ENCODE data around the gene NFKBIB. TPM values are rescaled to one million over a fixed set of nuclear protein-coding genes. Genes with fewer than 3 reads are reported as not detected.

NFKBIB gene
- total RNA-seq, 1 experiment from 2014 or later, result 39.8 TPM

DNA sequence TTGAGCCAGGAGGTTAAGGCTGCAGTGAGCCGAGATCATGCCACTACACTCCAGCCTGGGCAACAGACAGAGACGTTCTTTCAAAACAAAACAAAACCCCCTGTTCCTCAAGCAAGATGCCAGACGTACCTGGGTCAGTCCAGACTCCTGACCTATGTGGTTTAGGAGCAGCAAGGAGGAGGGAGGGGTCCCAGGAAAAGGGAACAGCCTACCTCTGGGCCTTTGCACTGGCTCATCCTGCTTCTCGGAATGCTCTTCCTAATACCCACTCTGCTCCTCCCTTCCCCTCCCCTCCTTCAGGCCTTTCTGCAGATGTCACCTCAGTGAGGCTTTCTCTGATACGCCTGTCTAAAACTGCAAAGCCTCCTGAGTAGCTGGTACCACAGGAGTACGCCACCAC is 31.2 kb upstream of the NFKBIB start:
- Mint-ChIP-seq H3K4me1 (peaks cover 7% of the 10 kb centered on the region), H3K9me3 (no peaks in the 10 kb centered on the region), H3K36me3 (no peaks in the 10 kb centered on the region), H3K27ac (no peak overlapping the region), H3K4me3 (peak overlapping the region; percentile 24; the same call in 1 of the 2 replicates), H3K27me3 (ENCODE audit: low read depth) (peaks cover 21% of the 10 kb centered on the region)
- no peak for TF ChIP-seq HMGA2 (CRISPR knock-in tag; IDR thresholded peaks at IDR 0.05)
- no peak for TF ChIP-seq PRRX2 (CRISPR knock-in tag; IDR thresholded peaks at IDR 0.05)
- TF ChIP-seq, protein P1, sequence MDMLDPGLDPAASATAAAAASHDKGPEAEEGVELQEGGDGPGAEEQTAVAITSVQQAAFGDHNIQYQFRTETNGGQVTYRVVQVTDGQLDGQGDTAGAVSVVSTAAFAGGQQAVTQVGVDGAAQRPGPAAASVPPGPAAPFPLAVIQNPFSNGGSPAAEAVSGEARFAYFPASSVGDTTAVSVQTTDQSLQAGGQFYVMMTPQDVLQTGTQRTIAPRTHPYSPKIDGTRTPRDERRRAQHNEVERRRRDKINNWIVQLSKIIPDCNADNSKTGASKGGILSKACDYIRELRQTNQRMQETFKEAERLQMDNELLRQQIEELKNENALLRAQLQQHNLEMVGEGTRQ (CRISPR knock-in tag; IDR thresholded peaks at IDR 0.05), result no peak
- TF ChIP-seq RORB (CRISPR knock-in tag; IDR thresholded peaks at IDR 0.05), result no peak
- TF ChIP-seq PREB (CRISPR knock-in tag; IDR thresholded peaks at IDR 0.05; ENCODE audit: borderline replicate concordance), result no peak
- TF ChIP-seq ZBTB43 (CRISPR knock-in tag; IDR thresholded peaks at IDR 0.05), result no peak
- no peak for TF ChIP-seq ZNF423 (CRISPR knock-in tag; IDR thresholded peaks at IDR 0.05)
- TF ChIP-seq FOXP1 (CRISPR knock-in tag; IDR thresholded peaks at IDR 0.05; ENCODE audit: borderline replicate concordance), result no peak
- TF ChIP-seq ZNF138 (CRISPR knock-in tag; conservative IDR thresholded peaks at IDR 0.05), result no peak
- no peak for TF ChIP-seq E2F4 (CRISPR knock-in tag; IDR thresholded peaks at IDR 0.05; ENCODE audit: borderline replicate concordance, low read depth)
- TF ChIP-seq ELF4 (CRISPR knock-in tag; IDR thresholded peaks at IDR 0.05; ENCODE audit: low read depth), result no peak
- TF ChIP-seq, protein P2, sequence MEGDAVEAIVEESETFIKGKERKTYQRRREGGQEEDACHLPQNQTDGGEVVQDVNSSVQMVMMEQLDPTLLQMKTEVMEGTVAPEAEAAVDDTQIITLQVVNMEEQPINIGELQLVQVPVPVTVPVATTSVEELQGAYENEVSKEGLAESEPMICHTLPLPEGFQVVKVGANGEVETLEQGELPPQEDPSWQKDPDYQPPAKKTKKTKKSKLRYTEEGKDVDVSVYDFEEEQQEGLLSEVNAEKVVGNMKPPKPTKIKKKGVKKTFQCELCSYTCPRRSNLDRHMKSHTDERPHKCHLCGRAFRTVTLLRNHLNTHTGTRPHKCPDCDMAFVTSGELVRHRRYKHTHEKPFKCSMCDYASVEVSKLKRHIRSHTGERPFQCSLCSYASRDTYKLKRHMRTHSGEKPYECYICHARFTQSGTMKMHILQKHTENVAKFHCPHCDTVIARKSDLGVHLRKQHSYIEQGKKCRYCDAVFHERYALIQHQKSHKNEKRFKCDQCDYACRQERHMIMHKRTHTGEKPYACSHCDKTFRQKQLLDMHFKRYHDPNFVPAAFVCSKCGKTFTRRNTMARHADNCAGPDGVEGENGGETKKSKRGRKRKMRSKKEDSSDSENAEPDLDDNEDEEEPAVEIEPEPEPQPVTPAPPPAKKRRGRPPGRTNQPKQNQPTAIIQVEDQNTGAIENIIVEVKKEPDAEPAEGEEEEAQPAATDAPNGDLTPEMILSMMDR (IDR thresholded peaks at IDR 0.05), result no peak
- TF ChIP-seq, protein P3, sequence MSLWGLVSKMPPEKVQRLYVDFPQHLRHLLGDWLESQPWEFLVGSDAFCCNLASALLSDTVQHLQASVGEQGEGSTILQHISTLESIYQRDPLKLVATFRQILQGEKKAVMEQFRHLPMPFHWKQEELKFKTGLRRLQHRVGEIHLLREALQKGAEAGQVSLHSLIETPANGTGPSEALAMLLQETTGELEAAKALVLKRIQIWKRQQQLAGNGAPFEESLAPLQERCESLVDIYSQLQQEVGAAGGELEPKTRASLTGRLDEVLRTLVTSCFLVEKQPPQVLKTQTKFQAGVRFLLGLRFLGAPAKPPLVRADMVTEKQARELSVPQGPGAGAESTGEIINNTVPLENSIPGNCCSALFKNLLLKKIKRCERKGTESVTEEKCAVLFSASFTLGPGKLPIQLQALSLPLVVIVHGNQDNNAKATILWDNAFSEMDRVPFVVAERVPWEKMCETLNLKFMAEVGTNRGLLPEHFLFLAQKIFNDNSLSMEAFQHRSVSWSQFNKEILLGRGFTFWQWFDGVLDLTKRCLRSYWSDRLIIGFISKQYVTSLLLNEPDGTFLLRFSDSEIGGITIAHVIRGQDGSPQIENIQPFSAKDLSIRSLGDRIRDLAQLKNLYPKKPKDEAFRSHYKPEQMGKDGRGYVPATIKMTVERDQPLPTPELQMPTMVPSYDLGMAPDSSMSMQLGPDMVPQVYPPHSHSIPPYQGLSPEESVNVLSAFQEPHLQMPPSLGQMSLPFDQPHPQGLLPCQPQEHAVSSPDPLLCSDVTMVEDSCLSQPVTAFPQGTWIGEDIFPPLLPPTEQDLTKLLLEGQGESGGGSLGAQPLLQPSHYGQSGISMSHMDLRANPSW (CRISPR knock-in tag; conservative IDR thresholded peaks at IDR 0.05; ENCODE audit: low read depth), result no peak
- no peak for TF ChIP-seq HMGXB4 (CRISPR knock-in tag; IDR thresholded peaks at IDR 0.05)
- TF ChIP-seq, protein P4, sequence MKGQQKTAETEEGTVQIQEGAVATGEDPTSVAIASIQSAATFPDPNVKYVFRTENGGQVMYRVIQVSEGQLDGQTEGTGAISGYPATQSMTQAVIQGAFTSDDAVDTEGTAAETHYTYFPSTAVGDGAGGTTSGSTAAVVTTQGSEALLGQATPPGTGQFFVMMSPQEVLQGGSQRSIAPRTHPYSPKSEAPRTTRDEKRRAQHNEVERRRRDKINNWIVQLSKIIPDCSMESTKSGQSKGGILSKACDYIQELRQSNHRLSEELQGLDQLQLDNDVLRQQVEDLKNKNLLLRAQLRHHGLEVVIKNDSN (CRISPR knock-in tag; IDR thresholded peaks at IDR 0.05), result no peak
- TF ChIP-seq, protein P5, sequence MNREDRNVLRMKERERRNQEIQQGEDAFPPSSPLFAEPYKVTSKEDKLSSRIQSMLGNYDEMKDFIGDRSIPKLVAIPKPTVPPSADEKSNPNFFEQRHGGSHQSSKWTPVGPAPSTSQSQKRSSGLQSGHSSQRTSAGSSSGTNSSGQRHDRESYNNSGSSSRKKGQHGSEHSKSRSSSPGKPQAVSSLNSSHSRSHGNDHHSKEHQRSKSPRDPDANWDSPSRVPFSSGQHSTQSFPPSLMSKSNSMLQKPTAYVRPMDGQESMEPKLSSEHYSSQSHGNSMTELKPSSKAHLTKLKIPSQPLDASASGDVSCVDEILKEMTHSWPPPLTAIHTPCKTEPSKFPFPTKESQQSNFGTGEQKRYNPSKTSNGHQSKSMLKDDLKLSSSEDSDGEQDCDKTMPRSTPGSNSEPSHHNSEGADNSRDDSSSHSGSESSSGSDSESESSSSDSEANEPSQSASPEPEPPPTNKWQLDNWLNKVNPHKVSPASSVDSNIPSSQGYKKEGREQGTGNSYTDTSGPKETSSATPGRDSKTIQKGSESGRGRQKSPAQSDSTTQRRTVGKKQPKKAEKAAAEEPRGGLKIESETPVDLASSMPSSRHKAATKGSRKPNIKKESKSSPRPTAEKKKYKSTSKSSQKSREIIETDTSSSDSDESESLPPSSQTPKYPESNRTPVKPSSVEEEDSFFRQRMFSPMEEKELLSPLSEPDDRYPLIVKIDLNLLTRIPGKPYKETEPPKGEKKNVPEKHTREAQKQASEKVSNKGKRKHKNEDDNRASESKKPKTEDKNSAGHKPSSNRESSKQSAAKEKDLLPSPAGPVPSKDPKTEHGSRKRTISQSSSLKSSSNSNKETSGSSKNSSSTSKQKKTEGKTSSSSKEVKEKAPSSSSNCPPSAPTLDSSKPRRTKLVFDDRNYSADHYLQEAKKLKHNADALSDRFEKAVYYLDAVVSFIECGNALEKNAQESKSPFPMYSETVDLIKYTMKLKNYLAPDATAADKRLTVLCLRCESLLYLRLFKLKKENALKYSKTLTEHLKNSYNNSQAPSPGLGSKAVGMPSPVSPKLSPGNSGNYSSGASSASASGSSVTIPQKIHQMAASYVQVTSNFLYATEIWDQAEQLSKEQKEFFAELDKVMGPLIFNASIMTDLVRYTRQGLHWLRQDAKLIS (CRISPR knock-in tag; IDR thresholded peaks at IDR 0.05; ENCODE audit: borderline replicate concordance), result no peak
- ATAC-seq (no peak), DNase-seq (ENCODE audit: low spot score) (no peak)
- POLR2A ChIA-PET, result interaction anchor here (1.0 to 1.6 kb wide), 2 partner anchors 19 to 31 kb away, joined by 3 to 7 read pairs; partner anchors contain the start of genes HNRNPL, NFKBIB and SIRT2
- CTCF ChIA-PET, result interaction anchor here (0.9 to 2.9 kb wide), 11 partner anchors 8 to 138 kb away, joined by 3 to 17 read pairs (median 6); partner anchors contain the start of genes CCER2, FBXO17, MRPS12 and RINL

Data from WTC11 (cell line).